HG02981 (cell line): ENCODE measurements around the gene GGPS1.
"Not testable (repeated sequence)": the region's sequence is repeated elsewhere in the genome, so short reads cannot be mapped to it uniquely, and the experiment has no call there.

Source experiments
- ATAC-seq: cut with Tn5 transposase; IDR thresholded peaks from one replicate; pipeline ENCODE4 v1.9.1; 2021; ENCODE audit warnings: mild to moderate bottlenecking, moderate library complexity; ENCODE audit not compliant: unreplicated experiment

The GGPS1 gene

DNA sequence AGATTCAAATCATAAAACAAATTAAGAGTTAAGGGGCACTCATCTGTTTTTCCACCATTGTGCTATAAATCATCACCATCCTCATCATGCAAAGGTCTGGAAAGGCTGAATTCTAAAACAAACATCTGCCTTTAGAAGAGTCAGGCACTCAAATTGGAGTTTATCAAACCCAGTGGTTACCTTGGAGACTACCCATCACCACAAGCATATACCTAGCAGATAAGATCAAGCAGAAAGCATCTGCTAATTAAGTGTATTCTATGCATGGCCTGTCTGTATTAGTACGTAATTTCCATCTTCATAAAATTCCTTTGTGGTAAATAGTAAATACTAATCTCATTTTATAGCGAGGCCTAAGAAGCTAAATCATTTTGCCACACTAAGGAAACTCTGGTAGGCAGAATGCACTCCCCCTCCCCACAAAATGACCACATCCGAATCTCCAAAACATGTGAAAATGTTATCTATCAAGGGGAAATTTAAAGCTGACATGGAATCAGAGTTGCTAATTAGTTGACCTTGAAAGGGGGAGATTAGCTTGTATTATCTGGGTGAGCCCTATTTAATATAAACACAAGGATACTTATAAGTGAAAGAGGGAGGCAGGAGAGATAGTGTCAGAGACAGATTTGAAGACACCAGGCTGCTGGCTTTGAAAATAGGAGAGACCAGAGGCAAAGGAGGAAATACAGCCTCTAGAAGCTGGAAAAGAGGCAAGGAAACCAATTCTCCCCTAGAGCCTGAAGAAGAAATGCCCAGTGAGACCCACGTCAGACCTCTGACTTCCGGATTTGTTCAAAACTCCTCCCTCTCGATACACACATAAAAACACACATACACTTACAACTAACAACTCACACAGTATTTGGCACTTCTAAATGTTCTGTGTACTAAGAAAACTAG is 23.6 kb upstream of the GGPS1 start:
- no peak for ATAC-seq

DNA sequence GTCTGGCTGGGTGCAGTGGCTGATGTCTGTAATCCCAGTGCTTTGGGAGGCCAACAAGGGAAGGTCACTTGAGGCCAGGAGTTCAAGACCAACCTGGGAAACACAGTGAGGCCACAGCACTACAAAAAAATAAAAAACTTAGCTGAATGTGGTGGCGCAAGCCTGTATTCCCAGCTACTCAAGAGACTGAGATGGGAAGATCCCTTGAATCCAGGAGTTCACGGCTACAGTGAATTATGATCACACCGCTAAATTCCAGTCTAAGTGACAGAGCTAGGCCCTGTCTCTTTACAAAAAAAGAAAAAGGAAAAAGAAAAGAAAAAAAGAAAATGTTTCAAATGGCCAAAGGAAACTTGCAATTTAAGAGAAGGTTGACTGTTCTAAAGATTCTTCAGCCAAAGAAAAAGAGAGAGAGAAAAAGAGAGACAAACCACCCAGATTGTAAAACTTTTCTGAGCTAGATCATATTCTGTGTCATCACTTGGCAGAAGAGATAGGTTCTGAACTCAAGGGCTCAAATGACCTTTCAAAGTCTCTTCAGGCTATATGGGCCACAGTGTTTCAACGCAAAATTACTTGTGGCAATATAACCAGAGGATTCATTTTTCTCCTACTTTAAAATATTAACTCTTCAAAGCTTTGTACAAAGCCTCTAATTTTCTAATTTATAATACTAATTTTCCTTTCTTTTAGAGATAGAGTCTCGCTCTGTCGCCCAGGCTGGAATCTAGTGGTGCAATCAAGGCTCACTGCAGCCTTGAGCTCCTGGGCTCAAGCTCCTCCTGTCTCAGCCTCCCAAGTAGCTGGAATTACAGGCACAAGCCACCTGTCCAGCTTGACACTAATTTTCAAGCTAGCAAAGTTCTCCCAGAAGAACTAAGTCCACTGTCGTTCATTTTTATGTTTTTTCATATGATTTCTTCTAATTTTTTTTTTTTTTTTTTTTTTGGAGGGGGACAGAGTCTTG is 20.9 kb upstream of the GGPS1 start:
- ATAC-seq = no peak

DNA sequence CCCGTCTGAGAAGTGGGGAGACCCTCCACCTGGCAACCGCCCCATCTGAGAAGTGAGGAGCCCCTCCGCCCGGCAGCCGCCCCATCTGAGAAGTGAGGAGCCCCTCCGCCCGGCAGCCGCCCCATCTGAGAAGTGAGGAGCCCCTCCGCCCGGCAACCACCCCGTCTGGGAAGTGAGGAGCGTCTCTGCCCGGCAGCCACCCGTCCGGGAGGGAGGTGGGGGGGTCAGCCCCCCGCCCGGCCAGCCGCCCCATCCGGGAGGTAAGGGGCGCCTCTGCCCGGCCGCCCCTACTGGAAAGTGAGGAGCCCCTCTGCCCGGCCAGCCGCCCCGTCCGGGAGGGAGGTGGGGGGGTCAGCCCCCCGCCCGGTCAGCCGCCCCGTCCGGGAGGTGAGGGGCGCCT is 19.2 kb upstream of the GGPS1 start:
- not testable (repeated sequence) for ATAC-seq

DNA sequence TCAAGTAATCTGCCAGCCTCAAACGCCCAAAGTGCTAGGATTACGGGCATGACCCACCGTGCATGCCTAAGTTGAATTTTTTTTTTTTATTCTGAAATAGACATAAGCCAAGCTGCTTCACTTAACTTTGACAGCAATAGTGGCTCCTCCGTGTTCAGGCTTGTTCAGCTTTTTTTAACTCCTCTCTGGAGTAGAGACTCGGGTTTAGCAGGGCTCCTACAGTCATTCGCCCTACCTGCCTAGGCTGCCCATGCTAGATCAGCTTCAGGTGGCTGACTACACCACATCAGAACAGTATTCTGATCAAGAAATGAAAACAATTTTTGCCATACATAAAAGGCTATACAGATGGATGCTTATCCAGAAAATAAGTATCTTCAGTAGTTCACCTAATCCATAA is 15.1 kb upstream of the GGPS1 start:
- ATAC-seq = no peak

DNA sequence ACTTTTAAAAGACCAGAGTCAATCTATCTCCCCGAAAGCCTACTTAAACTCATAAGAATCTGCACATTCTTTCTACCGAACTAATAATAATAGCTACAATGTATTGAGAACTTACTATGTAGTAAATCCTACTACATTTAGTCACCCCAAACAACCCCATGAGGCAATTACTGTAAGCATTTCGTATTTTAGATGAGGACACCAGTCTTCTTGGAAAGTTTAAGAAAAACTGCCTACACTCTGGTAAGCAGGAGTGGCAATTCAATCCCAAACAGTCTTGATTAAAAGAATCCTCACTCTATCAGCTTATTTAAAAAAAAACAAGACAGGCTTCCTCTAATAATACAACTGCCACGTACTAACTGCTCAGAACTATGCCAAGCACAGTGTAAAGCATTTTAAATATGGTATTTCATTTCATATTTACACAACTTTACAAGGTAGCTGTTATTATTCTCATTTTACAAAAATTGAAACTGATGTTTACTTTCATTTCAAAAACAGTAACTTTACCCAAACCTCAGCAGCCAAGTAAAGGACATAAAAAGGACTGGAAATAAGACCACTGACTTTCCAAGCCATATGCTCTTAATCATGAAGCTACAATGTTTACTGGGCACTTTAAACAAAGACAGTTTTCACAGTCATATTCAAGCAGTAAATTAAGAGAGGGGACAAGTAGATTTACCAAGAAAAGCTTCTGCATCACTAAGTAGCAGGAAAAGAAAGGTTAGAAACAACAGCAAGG is 14.3 kb upstream of the GGPS1 start:
- no peak for ATAC-seq

GRCh38 chr1:235315173-235315572 is 13.2 kb upstream of the GGPS1 start:
- ATAC-seq = no peak

DNA sequence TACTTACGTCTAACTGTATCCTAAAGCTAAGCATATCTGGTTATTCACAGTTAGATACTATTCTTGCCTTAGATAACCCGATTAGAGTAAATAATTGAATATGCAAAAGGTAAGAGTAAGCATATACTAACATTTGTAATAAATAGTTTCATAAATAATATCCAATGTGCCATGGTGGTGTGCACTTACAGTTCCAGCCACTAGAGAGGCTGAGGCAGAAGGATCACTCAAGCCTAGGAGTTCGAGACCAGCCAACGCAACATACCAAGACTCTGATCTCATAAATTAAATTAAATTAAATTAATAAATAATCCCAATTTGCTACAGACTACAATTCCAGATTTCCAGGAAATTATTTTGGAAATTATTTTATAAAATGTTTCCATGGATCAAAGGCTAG is 12.6 kb upstream of the GGPS1 start:
- no peak for ATAC-seq

GRCh38 chr1:235317168-235317567 is 11.2 kb upstream of the GGPS1 start:
- ATAC-seq = no peak

DNA sequence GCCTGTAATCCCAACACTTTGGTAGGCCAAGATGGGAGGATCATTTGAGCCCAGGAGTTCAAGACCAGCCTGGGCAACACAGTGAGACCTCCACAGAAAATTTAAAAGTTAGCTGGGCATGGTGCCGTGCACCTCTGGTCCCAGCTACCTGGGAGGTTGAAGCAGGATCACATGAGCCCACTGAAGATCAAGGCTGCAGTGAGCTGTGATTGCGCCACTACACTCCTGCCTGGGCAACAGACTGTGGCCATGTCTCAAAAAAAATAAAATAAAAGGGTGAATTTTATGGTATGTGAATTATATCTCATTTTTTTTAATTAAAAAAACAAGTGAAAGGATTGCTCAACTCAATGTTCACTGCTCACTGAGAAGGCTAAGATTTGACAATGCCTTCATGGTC is 9.1 kb upstream of the GGPS1 start:
- ATAC-seq = no peak

GRCh38 chr1:235320521-235321179 is 7.7 kb upstream of the GGPS1 start:
- ATAC-seq = no peak

- ATAC-seq = no peak
These were observed 4.1 kb upstream of the GGPS1 start for GRCh38 chr1:235324296-235324695.

DNA sequence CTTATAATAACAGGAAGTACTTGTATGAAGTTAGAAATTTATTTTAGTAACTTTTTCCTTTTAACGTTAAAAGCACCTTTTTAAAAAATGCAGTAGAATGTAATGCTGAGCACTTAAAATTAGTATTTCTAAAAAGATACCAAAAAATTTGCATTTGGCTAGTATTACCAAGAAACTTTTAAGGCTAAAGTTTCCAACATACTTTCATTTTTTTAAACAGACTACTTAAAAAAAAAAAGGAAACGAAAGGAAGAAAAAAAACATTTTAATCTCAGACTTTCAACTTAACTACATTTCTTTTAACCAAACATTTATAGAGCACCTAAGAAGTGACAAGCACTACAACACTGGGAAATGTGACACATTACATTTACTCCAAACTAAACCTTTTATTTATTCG is 3.2 kb upstream of the GGPS1 start:
- ATAC-seq = no peak

DNA sequence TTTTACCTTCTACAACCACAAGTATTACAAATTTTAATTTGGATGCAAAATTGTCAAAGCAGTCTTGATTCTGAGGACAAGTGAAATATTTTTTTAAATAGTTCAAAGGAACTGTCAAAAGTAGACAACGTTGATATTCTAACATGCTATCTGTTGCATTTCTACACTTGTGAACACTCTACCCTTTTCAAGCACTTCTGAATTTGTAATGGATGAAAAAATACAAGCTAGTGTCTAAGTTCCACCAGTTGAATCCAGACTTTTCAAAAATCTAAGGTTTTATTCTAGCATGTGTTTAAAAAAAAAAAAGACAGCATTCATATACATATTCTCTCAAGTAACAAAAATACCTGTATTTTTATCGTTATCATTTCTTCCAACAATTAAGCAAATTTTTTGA is 2.5 kb upstream of the GGPS1 start:
- ATAC-seq = no peak

DNA sequence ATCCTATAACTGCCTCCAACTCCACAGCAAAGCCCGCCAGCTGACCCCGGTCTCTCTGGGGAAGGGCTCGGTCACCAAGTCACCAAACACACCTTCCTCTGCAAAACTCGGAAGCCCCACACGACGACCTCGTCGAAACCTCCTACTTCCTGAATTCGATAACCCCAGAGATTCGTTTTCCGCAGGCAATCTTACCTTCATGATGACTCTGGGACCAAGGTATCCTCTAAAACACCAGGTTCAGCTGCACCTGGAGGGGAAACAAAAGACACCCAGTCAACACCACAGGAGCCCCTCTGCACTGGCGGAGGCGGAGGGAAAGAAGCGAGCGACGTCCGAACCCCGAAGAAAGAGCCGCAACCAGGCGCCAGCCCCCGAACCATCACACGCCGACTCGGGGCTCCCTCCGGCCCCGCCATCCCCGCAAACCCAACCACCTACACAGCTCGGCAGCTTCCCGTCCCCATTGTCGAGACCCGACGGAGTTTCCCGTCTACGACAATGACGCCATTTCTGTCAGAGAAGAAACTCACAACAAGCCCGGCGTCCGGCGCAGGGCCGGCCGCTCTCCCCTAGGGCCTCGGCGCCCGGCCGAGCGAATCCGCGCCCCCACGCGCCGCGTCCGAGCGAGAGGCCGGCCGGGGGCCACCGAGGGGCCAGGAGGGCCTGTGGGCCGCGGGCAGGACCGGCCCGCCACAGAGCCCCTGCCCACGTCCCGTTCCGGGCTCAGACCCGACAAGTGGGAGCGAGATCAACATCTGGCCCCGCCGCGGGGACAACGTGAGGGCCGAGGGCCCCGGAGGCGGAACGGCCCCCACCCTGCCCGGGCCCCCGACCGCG is 1.4 kb upstream of the GGPS1 start:
- ATAC-seq = no peak

DNA sequence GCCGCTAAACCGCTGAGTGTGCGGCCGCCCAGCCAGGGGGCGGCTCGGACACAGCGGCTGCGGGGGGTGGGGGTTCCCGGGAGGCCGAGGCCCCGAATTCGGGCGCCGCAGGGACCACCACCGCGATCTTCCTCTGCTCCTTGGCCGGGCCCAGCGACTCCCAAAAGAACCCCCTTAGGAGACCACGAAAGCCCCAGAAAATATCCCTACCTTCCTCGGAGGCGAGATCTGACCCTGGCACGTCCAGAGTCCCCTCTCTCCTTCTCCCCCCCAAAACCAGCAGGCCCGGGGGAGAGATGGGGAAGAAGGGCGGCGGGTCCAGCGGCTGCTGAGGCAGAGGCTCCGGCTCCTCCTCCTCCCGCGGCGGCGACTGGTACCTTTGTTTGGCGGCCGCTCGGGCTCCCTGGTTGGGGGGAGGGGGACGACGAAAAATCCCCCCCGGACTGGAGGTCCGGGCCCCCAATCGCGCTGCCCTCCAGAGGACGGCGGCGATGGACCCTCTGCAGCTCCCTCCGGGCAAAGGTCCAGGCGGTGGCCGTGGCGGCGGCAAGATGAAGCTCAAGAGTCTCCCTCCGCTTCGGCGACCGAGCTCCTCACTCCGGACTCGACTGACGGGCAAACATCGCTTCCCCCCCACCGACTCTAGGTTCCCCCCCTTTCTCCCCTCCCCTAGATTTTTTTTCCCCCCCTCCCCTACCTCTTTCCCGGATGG is 655 bp upstream of the GGPS1 start, which contains the start of gene ARID4B:
ARID4B (minus strand) TSS at position 621 of the 712 bp plus-strand sequence. CDS start 1,260 bp downstream, outside the sequence.
- peak; percentile 1 for ATAC-seq

GRCh38 chr1:235329139-235329902 is 951 bp downstream of the GGPS1 start:
- peak; percentile 22 for ATAC-seq

DNA sequence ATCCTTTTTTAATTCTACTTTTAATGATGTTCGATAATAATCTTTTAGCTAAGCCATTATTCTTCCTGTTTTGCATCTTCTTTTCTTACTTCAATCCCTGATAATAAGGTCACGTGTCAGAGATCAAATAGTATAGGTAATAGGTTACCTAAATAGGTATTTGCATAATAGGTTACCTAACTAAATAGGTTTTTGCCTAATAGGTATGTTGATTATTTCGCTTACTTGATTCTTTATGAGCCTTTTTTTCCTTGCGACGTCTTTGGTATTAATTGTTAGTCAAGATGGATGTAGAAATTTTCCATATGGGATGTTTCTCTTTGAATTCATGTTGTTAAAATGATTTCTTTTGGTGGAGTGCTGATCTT is 2.5 kb downstream of the GGPS1 start:
- ATAC-seq = no peak

DNA sequence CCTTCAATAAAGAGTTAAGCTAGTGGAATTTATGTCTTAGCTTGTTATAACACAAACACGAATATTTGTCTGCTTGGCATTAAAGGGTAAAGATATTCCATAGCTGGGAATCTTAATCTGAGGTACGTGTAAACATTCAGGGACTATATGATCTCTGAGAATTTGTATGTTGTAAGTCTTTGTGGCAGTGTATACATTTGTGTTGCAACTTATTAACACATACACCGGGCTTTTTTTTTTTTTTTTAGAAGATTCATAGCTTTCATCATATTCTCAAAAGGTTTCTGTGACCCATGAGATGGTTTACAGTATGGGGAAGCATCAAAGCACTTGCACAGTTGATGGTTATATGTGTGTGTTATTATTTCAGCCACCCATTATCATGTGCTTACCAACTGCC is 3.0 kb downstream of the GGPS1 start:
- ATAC-seq = no peak
